Measurements from ENCODE around the gene VKORC1L1. TPM values are rescaled to one million over a fixed set of nuclear protein-coding genes. Genes with fewer than 3 reads are reported as not detected.

VKORC1L1 gene
- total and polyA plus RNA-seq, 9 of the 15 experiments (the other 6 are each of a cell fraction or from before 2014, with no cell fraction given) = 6.8 to 36.5 (median 19.3) TPM

DNA sequence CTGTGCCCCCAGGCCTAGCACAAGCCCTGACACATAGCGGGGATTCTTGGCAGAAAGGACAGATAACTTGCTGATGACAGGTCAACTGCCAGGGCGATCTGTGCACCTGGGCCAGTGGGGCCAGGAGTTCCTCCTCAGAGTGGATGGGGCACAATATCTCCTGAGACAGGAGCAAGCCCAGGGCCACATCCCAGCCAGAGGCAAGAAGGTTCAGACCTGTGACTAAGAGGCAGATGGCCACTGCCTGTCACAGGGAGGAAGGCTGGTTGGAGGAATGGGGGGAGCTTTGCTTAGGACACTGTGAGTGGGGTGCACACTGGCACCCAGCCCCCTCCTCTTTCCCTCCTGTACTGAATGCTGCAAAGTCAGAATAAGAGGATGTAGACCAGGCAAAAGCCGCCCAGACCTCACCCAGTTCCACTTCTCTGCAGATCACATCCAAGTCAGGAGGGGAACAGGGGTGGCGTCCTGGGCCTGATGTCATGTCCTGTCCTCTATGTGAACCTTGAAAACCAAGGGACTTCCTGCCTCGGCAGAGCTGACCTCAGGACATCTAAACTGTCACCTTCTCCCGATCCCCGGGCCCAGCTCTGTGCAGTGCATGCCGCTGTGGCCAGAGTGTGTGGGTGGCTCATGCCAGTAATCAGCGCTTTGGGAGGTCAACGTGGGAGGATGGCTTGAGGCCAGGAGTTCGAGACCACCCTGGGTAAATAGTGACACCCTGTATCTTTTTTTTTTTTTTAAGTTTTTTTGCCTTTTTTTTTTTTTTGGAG is 107.8 kb downstream of the VKORC1L1 start (continued):
- TF ChIP-seq, protein P1, sequence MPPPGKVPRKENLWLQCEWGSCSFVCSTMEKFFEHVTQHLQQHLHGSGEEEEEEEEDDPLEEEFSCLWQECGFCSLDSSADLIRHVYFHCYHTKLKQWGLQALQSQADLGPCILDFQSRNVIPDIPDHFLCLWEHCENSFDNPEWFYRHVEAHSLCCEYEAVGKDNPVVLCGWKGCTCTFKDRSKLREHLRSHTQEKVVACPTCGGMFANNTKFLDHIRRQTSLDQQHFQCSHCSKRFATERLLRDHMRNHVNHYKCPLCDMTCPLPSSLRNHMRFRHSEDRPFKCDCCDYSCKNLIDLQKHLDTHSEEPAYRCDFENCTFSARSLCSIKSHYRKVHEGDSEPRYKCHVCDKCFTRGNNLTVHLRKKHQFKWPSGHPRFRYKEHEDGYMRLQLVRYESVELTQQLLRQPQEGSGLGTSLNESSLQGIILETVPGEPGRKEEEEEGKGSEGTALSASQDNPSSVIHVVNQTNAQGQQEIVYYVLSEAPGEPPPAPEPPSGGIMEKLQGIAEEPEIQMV (tag; conservative IDR thresholded peaks at IDR 0.05; ENCODE audit: low read depth) = no peak
- TF ChIP-seq EGR1 (conservative IDR thresholded peaks at IDR 0.05) = peak; percentile 98
- TF ChIP-seq, protein P2, sequence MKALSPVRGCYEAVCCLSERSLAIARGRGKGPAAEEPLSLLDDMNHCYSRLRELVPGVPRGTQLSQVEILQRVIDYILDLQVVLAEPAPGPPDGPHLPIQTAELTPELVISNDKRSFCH (CRISPR knock-in tag; IDR thresholded peaks at IDR 0.05) = no peak
- TF ChIP-seq, protein P2 (tag; IDR thresholded peaks at IDR 0.05) = no peak
- no peak for TF ChIP-seq SMAD4 (CRISPR knock-in tag; conservative IDR thresholded peaks at IDR 0.05)
- TF ChIP-seq GABPA (tag; conservative IDR thresholded peaks at IDR 0.05; ENCODE audit: low read depth) = peak; percentile 82
- TF ChIP-seq, protein P3, sequence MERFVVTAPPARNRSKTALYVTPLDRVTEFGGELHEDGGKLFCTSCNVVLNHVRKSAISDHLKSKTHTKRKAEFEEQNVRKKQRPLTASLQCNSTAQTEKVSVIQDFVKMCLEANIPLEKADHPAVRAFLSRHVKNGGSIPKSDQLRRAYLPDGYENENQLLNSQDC (CRISPR knock-in tag; IDR thresholded peaks at IDR 0.05) = no peak
- TF ChIP-seq CCAR2 (IDR thresholded peaks at IDR 0.05; ENCODE audit: low read depth, low read length) = no peak
- TF ChIP-seq NR3C1 (CRISPR knock-in tag; IDR thresholded peaks at IDR 0.05) = no peak
- no peak for TF ChIP-seq FOXJ2 (tag; IDR thresholded peaks at IDR 0.05)
- TF ChIP-seq, protein P4, sequence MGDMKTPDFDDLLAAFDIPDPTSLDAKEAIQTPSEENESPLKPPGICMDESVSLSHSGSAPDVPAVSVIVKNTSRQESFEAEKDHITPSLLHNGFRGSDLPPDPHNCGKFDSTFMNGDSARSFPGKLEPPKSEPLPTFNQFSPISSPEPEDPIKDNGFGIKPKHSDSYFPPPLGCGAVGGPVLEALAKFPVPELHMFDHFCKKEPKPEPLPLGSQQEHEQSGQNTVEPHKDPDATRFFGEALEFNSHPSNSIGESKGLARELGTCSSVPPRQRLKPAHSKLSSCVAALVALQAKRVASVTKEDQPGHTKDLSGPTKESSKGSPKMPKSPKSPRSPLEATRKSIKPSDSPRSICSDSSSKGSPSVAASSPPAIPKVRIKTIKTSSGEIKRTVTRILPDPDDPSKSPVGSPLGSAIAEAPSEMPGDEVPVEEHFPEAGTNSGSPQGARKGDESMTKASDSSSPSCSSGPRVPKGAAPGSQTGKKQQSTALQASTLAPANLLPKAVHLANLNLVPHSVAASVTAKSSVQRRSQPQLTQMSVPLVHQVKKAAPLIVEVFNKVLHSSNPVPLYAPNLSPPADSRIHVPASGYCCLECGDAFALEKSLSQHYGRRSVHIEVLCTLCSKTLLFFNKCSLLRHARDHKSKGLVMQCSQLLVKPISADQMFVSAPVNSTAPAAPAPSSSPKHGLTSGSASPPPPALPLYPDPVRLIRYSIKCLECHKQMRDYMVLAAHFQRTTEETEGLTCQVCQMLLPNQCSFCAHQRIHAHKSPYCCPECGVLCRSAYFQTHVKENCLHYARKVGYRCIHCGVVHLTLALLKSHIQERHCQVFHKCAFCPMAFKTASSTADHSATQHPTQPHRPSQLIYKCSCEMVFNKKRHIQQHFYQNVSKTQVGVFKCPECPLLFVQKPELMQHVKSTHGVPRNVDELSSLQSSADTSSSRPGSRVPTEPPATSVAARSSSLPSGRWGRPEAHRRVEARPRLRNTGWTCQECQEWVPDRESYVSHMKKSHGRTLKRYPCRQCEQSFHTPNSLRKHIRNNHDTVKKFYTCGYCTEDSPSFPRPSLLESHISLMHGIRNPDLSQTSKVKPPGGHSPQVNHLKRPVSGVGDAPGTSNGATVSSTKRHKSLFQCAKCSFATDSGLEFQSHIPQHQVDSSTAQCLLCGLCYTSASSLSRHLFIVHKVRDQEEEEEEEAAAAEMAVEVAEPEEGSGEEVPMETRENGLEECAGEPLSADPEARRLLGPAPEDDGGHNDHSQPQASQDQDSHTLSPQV (IDR thresholded peaks at IDR 0.05) = no peak
- peak; percentile 59; the same call in 1 of the 2 replicates for TF ChIP-seq GABPB1 (CRISPR knock-in tag; IDR thresholded peaks at IDR 0.05)
- TF ChIP-seq, protein P5, sequence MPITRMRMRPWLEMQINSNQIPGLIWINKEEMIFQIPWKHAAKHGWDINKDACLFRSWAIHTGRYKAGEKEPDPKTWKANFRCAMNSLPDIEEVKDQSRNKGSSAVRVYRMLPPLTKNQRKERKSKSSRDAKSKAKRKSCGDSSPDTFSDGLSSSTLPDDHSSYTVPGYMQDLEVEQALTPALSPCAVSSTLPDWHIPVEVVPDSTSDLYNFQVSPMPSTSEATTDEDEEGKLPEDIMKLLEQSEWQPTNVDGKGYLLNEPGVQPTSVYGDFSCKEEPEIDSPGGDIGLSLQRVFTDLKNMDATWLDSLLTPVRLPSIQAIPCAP (CRISPR knock-in tag; IDR thresholded peaks at IDR 0.05; ENCODE audit: borderline replicate concordance) = no peak
- TF ChIP-seq, protein P6, sequence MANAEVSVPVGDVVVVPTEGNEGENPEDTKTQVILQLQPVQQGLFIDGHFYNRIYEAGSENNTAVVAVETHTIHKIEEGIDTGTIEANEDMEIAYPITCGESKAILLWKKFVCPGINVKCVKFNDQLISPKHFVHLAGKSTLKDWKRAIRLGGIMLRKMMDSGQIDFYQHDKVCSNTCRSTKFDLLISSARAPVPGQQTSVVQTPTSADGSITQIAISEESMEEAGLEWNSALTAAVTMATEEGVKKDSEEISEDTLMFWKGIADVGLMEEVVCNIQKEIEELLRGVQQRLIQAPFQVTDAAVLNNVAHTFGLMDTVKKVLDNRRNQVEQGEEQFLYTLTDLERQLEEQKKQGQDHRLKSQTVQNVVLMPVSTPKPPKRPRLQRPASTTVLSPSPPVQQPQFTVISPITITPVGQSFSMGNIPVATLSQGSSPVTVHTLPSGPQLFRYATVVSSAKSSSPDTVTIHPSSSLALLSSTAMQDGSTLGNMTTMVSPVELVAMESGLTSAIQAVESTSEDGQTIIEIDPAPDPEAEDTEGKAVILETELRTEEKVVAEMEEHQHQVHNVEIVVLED (CRISPR knock-in tag; IDR thresholded peaks at IDR 0.05) = no peak
- TF ChIP-seq, protein P7, sequence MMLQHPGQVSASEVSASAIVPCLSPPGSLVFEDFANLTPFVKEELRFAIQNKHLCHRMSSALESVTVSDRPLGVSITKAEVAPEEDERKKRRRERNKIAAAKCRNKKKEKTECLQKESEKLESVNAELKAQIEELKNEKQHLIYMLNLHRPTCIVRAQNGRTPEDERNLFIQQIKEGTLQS (IDR thresholded peaks at IDR 0.05) = peak; percentile 15; the same call in 1 of the 2 replicates
- TF ChIP-seq, protein P7 (CRISPR knock-in tag; conservative IDR thresholded peaks at IDR 0.05) = no peak
